H1 (cell line): ENCODE measurements around the gene PHACTR1. TPM values are rescaled to one million over a fixed set of nuclear protein-coding genes. Genes with fewer than 3 reads are reported as not detected.

ENCODE experiments used
- CTCF ChIA-PET: fragments of 300-600 bp; sonication (Branson Sonifier 250); formaldehyde crosslinking; loops from one replicate; lab custom pipeline; 2021; ENCODE audit not compliant: partially characterized antibody; lab: Charles Lee
- POLR2A ChIA-PET: fragments of 300-600 bp; sonication (Branson Sonifier 250); formaldehyde crosslinking; loops from one replicate; lab custom pipeline; 2021; ENCODE audit warnings: inconsistent platforms; ENCODE audit not compliant: partially characterized antibody; lab: Charles Lee
- DNase-seq, 2 experiments: peaks; one replicate each; pipeline versions ENCODE4 v3.0.0 to v3.0.0-alpha.2; 2010 to 2022; ENCODE audit warnings: low spot score in 2 of 2, low read depth in 1 of 2, mixed read lengths in 1 of 2
- FAIRE-seq: peaks from 2 replicates; lab custom pipeline; 2011; peaks lifted over from hg19 to GRCh38; lab: Jason Lieb, UNC
- H2AFZ ChIP-seq: 2 replicates; pipeline ENCODE4 v1.8.1; 2012; ENCODE audit warnings: low read length, inconsistent platforms
- H2AK5ac ChIP-seq: 2 replicates; pipeline ENCODE4 v1.6.1; 2013; ENCODE audit warnings: low read depth, low read length
- H2BK120ac ChIP-seq: replicated peaks from 2 replicates; pipeline ENCODE3; 2013; ENCODE audit warnings: low read depth, low read length, inconsistent platforms
- H2BK12ac ChIP-seq: 2 replicates; pipeline ENCODE4 v1.6.1; 2013; ENCODE audit warnings: low read depth, low read length
- H2BK15ac ChIP-seq: 2 replicates; pipeline ENCODE4 v1.6.1; 2013; ENCODE audit warnings: low read length
- H2BK20ac ChIP-seq: 2 replicates; pipeline ENCODE4 v1.6.1; 2013; ENCODE audit warnings: low read length
- H2BK5ac ChIP-seq: 2 replicates; pipeline ENCODE4 v1.6.1; 2013; ENCODE audit warnings: low read depth, low read length
- H3K14ac ChIP-seq: 2 replicates; pipeline ENCODE4 v1.6.1; 2013; ENCODE audit warnings: inconsistent platforms; ENCODE audit not compliant: insufficient read length
- H3K18ac ChIP-seq: 2 replicates; pipeline ENCODE4 v1.6.1; 2013; ENCODE audit warnings: low read length; ENCODE audit errors: extremely low read depth
- H3K23ac ChIP-seq: 2 replicates; pipeline ENCODE4 v1.6.1; 2013; ENCODE audit warnings: inconsistent platforms; ENCODE audit not compliant: insufficient read length
- H3K23me2 ChIP-seq: 2 replicates; pipeline ENCODE4 v1.6.1; 2013; ENCODE audit warnings: low read depth, low read length
- H3K27ac ChIP-seq: 2 replicates; pipeline ENCODE4 v1.6.1; 2011; ENCODE audit warnings: low read depth, low read length, inconsistent platforms
- H3K27me3 ChIP-seq, 4 experiments: replicated peaks in 1 of 4; 1 replicate in 1 of 4; 2 replicates in 3 of 4; pipeline versions ENCODE4 v1.6.1 to v1.8.1; 2011 to 2013; ENCODE audit warnings: low read length in 3 of 4, mild to moderate bottlenecking in 3 of 4, inconsistent platforms in 2 of 4, mixed read lengths in 2 of 4, moderate library complexity in 1 of 4; ENCODE audit not compliant: control insufficient read depth in 3 of 4, insufficient read depth in 3 of 4; ENCODE audit errors: extremely low read depth in 1 of 4
- H3K36me3 ChIP-seq, 4 experiments: 2 replicates each; pipeline versions ENCODE4 v1.6.1 to v1.8.1; 2011 to 2013; ENCODE audit warnings: mild to moderate bottlenecking in 4 of 4, low read length in 3 of 4, moderate library complexity in 2 of 4, control low read depth in 1 of 4, inconsistent platforms in 1 of 4; ENCODE audit not compliant: insufficient read depth in 4 of 4, control insufficient read depth in 2 of 4
- H3K4ac ChIP-seq: replicated peaks from 2 replicates; pipeline ENCODE3; 2013; ENCODE audit warnings: low read length, low read depth, mixed read lengths, inconsistent platforms; ENCODE audit not compliant: insufficient read length
- H3K4me1 ChIP-seq, 4 experiments: replicated peaks in 1 of 4; 1 replicate in 1 of 4; 2 replicates in 3 of 4; pipeline versions ENCODE4 v1.6.1 to v1.8.1; 2011 to 2013; ENCODE audit warnings: low read length in 3 of 4, inconsistent platforms in 2 of 4, mixed read lengths in 1 of 4; ENCODE audit not compliant: insufficient read depth in 4 of 4, control insufficient read depth in 3 of 4
- H3K4me2 ChIP-seq, 2 experiments: 2 replicates each; pipeline versions ENCODE4 v1.6.1 to v1.8.1; 2011 to 2013; ENCODE audit warnings: low read depth in 2 of 2, low read length in 2 of 2, control low read depth in 1 of 2, inconsistent platforms in 1 of 2, mild to moderate bottlenecking in 1 of 2; ENCODE audit not compliant: insufficient read depth in 1 of 2
- H3K4me3 ChIP-seq, 4 experiments: fragments of 200-600, 300-600 bp in 1 of 4; sonication (generic), shearing (Covaris generic), sonication (Bioruptor Twin) in 1 of 4; 2 replicates each; pipeline versions ENCODE4 v1.5.1 to v1.8.1; 2011 to 2016; ENCODE audit warnings: low read length in 4 of 4, low read depth in 3 of 4, control low read depth in 2 of 4, inconsistent platforms in 2 of 4, mild to moderate bottlenecking in 2 of 4, mixed read lengths in 1 of 4, moderate library complexity in 1 of 4; ENCODE audit not compliant: insufficient read depth in 2 of 4; ENCODE audit errors: extremely low read depth in 1 of 4
- H3K56ac ChIP-seq: replicated peaks from 2 replicates; pipeline ENCODE3; 2013; ENCODE audit warnings: low read depth, mild to moderate bottlenecking, mixed read lengths, low read length, inconsistent platforms; ENCODE audit not compliant: insufficient read length
- H3K79me1 ChIP-seq: 2 replicates; pipeline ENCODE4 v1.6.1; 2013; ENCODE audit warnings: low read depth, low read length, control low read depth
- H3K79me2 ChIP-seq, 2 experiments: 2 replicates each; pipeline versions ENCODE4 v1.6.1 to v1.8.1; 2012 to 2013; ENCODE audit warnings: low read length in 2 of 2, mild to moderate bottlenecking in 2 of 2, inconsistent platforms in 1 of 2; ENCODE audit not compliant: insufficient read depth in 2 of 2, control insufficient read depth in 1 of 2
- H3K9ac ChIP-seq, 4 experiments: replicated peaks in 1 of 4; 1 replicate in 1 of 4; 2 replicates in 3 of 4; pipeline versions ENCODE4 v1.6.1 to v1.8.1; 2011 to 2013; ENCODE audit warnings: low read depth in 3 of 4, low read length in 3 of 4, control low read depth in 2 of 4, mild to moderate bottlenecking in 2 of 4, moderate library complexity in 2 of 4, inconsistent platforms in 1 of 4; ENCODE audit errors: extremely low read depth in 1 of 4
- H3K9me3 ChIP-seq, 2 experiments: 2 replicates each; pipeline versions ENCODE4 v1.6.1 to v1.8.1; 2012 to 2013; ENCODE audit warnings: mild to moderate bottlenecking in 2 of 2, moderate library complexity in 2 of 2, control low read depth in 1 of 2, inconsistent platforms in 1 of 2, low read depth in 1 of 2, low read length in 1 of 2, mixed read lengths in 1 of 2; ENCODE audit not compliant: insufficient read depth in 2 of 2
- H4K20me1 ChIP-seq, 2 experiments: replicated peaks in 1 of 2; 2 replicates each; pipeline versions ENCODE3 to v1.8.1; 2011 to 2013; ENCODE audit warnings: inconsistent platforms in 2 of 2, low read length in 2 of 2, mild to moderate bottlenecking in 1 of 2; ENCODE audit not compliant: insufficient read depth in 2 of 2, control insufficient read depth in 1 of 2
- H4K5ac ChIP-seq: 2 replicates; pipeline ENCODE4 v1.6.1; 2013; ENCODE audit warnings: low read length, low read depth, mixed read lengths, inconsistent platforms; ENCODE audit not compliant: insufficient read length
- H4K8ac ChIP-seq: 2 replicates; pipeline ENCODE4 v1.8.0; 2013; ENCODE audit warnings: mild to moderate bottlenecking, moderate library complexity, low read length, inconsistent platforms; ENCODE audit not compliant: insufficient read depth; ENCODE audit errors: extremely low read depth
- H4K91ac ChIP-seq: replicated peaks from 2 replicates; pipeline ENCODE3; 2013; ENCODE audit warnings: low read length, mixed read lengths, inconsistent platforms; ENCODE audit not compliant: insufficient read length
- CBX8 ChIP-seq: fragments of 300-800, 300-1000 bp; sonication (generic); IDR thresholded peaks from 2 replicates; pipeline ENCODE4 v1.7.1; 2016; ENCODE audit warnings: low read depth, low read length, borderline replicate concordance
- CHD2 ChIP-seq: IDR thresholded peaks from 2 replicates; pipeline ENCODE4 v1.6.1; 2012; ENCODE audit warnings: low read length, improper control_type of control experiment
- CTCF ChIP-seq, 3 experiments: IDR thresholded peaks; 1 replicate in 2 of 3; 2 replicates in 1 of 3; pipeline versions ENCODE4 v1.5.1 to v1.6.1; 2011; ENCODE audit warnings: low read length in 3 of 3, mild to moderate bottlenecking in 3 of 3, inconsistent platforms in 2 of 3, low read depth in 1 of 3, moderate library complexity in 1 of 3; ENCODE audit not compliant: insufficient read depth in 1 of 3; ENCODE audit errors: control extremely low read depth in 1 of 3
- JUN ChIP-seq: IDR thresholded peaks from 2 replicates; pipeline ENCODE4 v1.6.1; 2011; ENCODE audit warnings: low read depth, mild to moderate bottlenecking, improper control_type of control experiment, low read length
- MAFK ChIP-seq: IDR thresholded peaks from 2 replicates; pipeline ENCODE4 v1.6.1; 2012; ENCODE audit warnings: low read depth, mild to moderate bottlenecking, improper control_type of control experiment, low read length
- NRF1 ChIP-seq: IDR thresholded peaks from 2 replicates; pipeline ENCODE4 v1.6.1; 2011; ENCODE audit warnings: mild to moderate bottlenecking, low read depth, low read length, improper control_type of control experiment
- POLR2A ChIP-seq, 2 experiments: IDR thresholded peaks; 1 replicate in 1 of 2; 2 replicates in 1 of 2; pipeline ENCODE4 v1.6.1; 2011; ENCODE audit warnings: low read depth in 2 of 2, low read length in 2 of 2, mild to moderate bottlenecking in 2 of 2; ENCODE audit errors: control extremely low read depth in 1 of 2
- RNF2 ChIP-seq: fragments of 200-900, 300-1000 bp; sonication (generic); IDR thresholded peaks from 2 replicates; pipeline ENCODE4 v1.7.1; 2016; ENCODE audit warnings: borderline replicate concordance, low read depth, mild to moderate bottlenecking, antibody characterized with exemption, low read length; ENCODE audit not compliant: poor library complexity, severe bottlenecking; ENCODE audit errors: missing control alignments
- TBP ChIP-seq: IDR thresholded peaks from 2 replicates; pipeline ENCODE4 v1.6.1; 2011; ENCODE audit warnings: low read depth, low read length, improper control_type of control experiment
- TEAD4 ChIP-seq: IDR thresholded peaks from 2 replicates; pipeline ENCODE4 v1.6.1; 2012; ENCODE audit warnings: low read depth, low read length, inconsistent platforms, mixed read lengths
- USF2 ChIP-seq: IDR thresholded peaks from 2 replicates; pipeline ENCODE4 v1.6.1; 2011; ENCODE audit warnings: low read length, improper control_type of control experiment
- WGBS, 2 experiments: shearing (Covaris generic) in 1 of 2; methylation state at CpG; one replicate each; pipeline versions ENCODE4 v1.1.6 to v1.1.7; 2013 to 2015; ENCODE audit warnings: low lambda C conversion rate in 2 of 2, mixed read lengths in 2 of 2, inconsistent platforms in 1 of 2, low coverage in 1 of 2, missing lambda C conversion rate in 1 of 2; ENCODE audit not compliant: insufficient replicate concordance in 2 of 2, insufficient coverage in 1 of 2, insufficient read length in 1 of 2; ENCODE audit errors: extremely low coverage in 1 of 2, missing lambda C conversion rate in 1 of 2; 5-methylcytosine and 5-hydroxymethylcytosine counted together
- polyA plus RNA-seq, 7 experiments: library from polyadenylated mRNA; depleted of rRNA in 3 of 7; stranded (reverse) in 5 of 7; unstranded in 2 of 7; fragments of >200 nt in 5 of 7; fragments of 200-250 nt in 2 of 7; gene quantifications; 1 replicate in 5 of 7; 2 replicates in 1 of 7; 4 replicates in 1 of 7; pipeline versions ENCODE4 v1.2.1 to v1.2.3, GENCODE V29; 2011 to 2013; ENCODE audit warnings: missing spikeins in 2 of 7, mixed read lengths in 2 of 7
- total RNA-seq: library from RNA; stranded (reverse); fragmentation: NEBNext Ultra II Directional; extraction: Animal tissue kit (Norgen Biotek cat#: 25700); gene quantifications from 2 replicates; pipeline ENCODE4 v1.2.1, GENCODE V29; 2021

PHACTR1 gene
- total and polyA plus RNA-seq, 2 of the 8 experiments (the other 6 are each of a cell fraction or from before 2014, with no cell fraction given) = 3.9 to 17.1 TPM

GRCh38 chr6:13066820-13067219 is 350.3 kb downstream of the PHACTR1 start:
- Histone ChIP-seq H4K91ac (no peak overlapping the region), H3K79me1 (no peaks in the 10 kb centered on the region), H4K20me1 (no peaks in the 10 kb centered on the region), H3K18ac (no peak overlapping the region), H2BK12ac (no peak overlapping the region), H3K36me3 (no peaks in the 10 kb centered on the region), H2BK120ac (no peak overlapping the region), H3K9me3 (no peaks in the 10 kb centered on the region), H3K4me1 (no peaks in the 10 kb centered on the region), H2AFZ (no peak overlapping the region), H4K5ac (no peak overlapping the region), H3K79me2 (no peaks in the 10 kb centered on the region), H4K8ac (no peak overlapping the region), H3K9ac (no peak overlapping the region), H3K56ac (no peak overlapping the region), H3K27me3 (no peaks in the 10 kb centered on the region), H3K23ac (no peak overlapping the region), H2AK5ac (no peak overlapping the region), H3K23me2 (no peaks in the 10 kb centered on the region), H3K4me3 (no peak overlapping the region), H3K4ac (no peak overlapping the region), H2BK15ac (no peak overlapping the region), H2BK5ac (no peak overlapping the region), H3K14ac (no peak overlapping the region), H3K27ac (no peak overlapping the region), H3K4me2 (no peak overlapping the region), H2BK20ac (no peak overlapping the region)
- CTCF ChIA-PET = interaction anchor here (1.2 to 1.6 kb wide), 3 partner anchors 9 to 156 kb away, joined by 3 to 5 read pairs (median 4); no protein-coding TSS in a partner anchor
- POLR2A ChIA-PET = no interaction called here
- DNase-seq (no peak), FAIRE-seq (no peak)
- WGBS, 2 experiments = 92% methylated on average over 1 of the region's 1 CpG; no CpG with 5 or more reads in 1 of the 2 experiments
- TF ChIP-seq CTCF (IDR thresholded peaks at IDR 0.05; ENCODE audit: control extremely low read depth in 1 of 3, insufficient read depth in 1 of 3, low read depth in 1 of 3, low read length in 3 of 3) (no peak), MAFK (no peak), CBX8 (no peak), RNF2 (no peak), POLR2A (IDR thresholded peaks at IDR 0.05; ENCODE audit: control extremely low read depth in 1 of 2, low read depth in 2 of 2, low read length in 2 of 2) (no peak), JUN (no peak), USF2 (no peak), NRF1 (no peak), CHD2 (no peak), TBP (no peak), TEAD4 (no peak)
